Thyroid gland (tissue), 4 donors: ENCODE data around the gene FER. TPM values are rescaled to one million over a fixed set of nuclear protein-coding genes. Genes with fewer than 3 reads are reported as not detected.
A peak's percentile ranks its signal among the peaks of the same experiment; 100 is the strongest.

Experiments used
- DNase-seq, 2 donors: peaks; one replicate each; pipeline ENCODE4 v3.0.0-alpha.2; 2019
- H3K27ac ChIP-seq, 3 donors: fragments of 200-600 bp; sonication (generic); 1 replicate in 2 of 3; 2 replicates in 1 of 3; pipeline ENCODE4 v1.5.1; 2016 to 2019; ENCODE audit warnings: mild to moderate bottlenecking in 1 of 3, moderate library complexity in 1 of 3
- H3K27me3 ChIP-seq: fragments of 200-600 bp; sonication (generic); one replicate; pipeline ENCODE4 v1.5.1; 2019
- H3K36me3 ChIP-seq, 2 donors: fragments of 200-600 bp; sonication (generic); one replicate each; pipeline ENCODE4 v1.5.1; 2016 to 2019
- H3K4me1 ChIP-seq, 2 donors: fragments of 200-600 bp; sonication (generic); one replicate each; pipeline ENCODE4 v1.5.1; 2017 to 2019
- H3K4me3 ChIP-seq, 3 donors: fragments of 200-600 bp; sonication (generic); replicated peaks in 1 of 3; 1 replicate in 2 of 3; 2 replicates in 1 of 3; pipeline ENCODE4 v1.5.1; 2016; ENCODE audit warnings: mild to moderate bottlenecking in 1 of 3
- H3K9me3 ChIP-seq: fragments of 200-600 bp; sonication (generic); one replicate; pipeline ENCODE4 v1.5.1; 2017
- POLR2A ChIP-seq, 2 donors: fragments of 450-650 bp; IDR thresholded peaks; one replicate each; pipeline ENCODE4 v1.6.1; 2017; ENCODE audit warnings: antibody characterized with exemption in 2 of 2, mild to moderate bottlenecking in 2 of 2, moderate library complexity in 1 of 2
- WGBS, 2 donors: methylation state at CpG; one replicate each; pipeline ENCODE4 v1.1.5; 2017; 5-methylcytosine and 5-hydroxymethylcytosine counted together
- intact Hi-C: fragments of 100-400 bp; cut with DNase I; formaldehyde crosslinking; loops from one replicate; pipeline ENCODE4 v1.15.1; 2023
- total RNA-seq, 4 donors: library from RNA; depleted of rRNA; stranded (reverse); fragments of >200 nt; gene quantifications; one replicate each; pipeline ENCODE4 v1.2.3, GENCODE V29; 2016
- TF ChIP-seq, protein P1 (sequence below), 6 experiments: fragments of 200-600 bp in 3 of 6; fragments of 450-650 bp in 3 of 6; sonication (generic) in 3 of 6; IDR thresholded peaks; one replicate each; pipeline ENCODE4 v1.5.1; 2016 to 2019; ENCODE audit warnings: antibody characterized with exemption in 6 of 6, mild to moderate bottlenecking in 2 of 6, inconsistent platforms in 1 of 6, moderate library complexity in 1 of 6

Gene FER
- total RNA-seq, 4 donors from 2014 or later, result 38.8 to 79.1 (median 45.2) TPM

- Histone ChIP-seq H3K27ac (no peak overlapping the region), H3K36me3 (peaks cover 0 to 5% of the 10 kb centered on the region in 2 donors), H3K9me3 (no peaks in the 10 kb centered on the region), H3K4me3 (no peak overlapping the region), H3K4me1 (peaks cover 0 to 17% of the 10 kb centered on the region in 2 donors), H3K27me3 (no peaks in the 10 kb centered on the region)
- DNase-seq, result no peak
- 85 to 91% methylated on average over 6 of the region's 6 CpGs for WGBS, 2 donors
- TF ChIP-seq POLR2A (IDR thresholded peaks at IDR 0.05), result no peak
- TF ChIP-seq, protein P1, sequence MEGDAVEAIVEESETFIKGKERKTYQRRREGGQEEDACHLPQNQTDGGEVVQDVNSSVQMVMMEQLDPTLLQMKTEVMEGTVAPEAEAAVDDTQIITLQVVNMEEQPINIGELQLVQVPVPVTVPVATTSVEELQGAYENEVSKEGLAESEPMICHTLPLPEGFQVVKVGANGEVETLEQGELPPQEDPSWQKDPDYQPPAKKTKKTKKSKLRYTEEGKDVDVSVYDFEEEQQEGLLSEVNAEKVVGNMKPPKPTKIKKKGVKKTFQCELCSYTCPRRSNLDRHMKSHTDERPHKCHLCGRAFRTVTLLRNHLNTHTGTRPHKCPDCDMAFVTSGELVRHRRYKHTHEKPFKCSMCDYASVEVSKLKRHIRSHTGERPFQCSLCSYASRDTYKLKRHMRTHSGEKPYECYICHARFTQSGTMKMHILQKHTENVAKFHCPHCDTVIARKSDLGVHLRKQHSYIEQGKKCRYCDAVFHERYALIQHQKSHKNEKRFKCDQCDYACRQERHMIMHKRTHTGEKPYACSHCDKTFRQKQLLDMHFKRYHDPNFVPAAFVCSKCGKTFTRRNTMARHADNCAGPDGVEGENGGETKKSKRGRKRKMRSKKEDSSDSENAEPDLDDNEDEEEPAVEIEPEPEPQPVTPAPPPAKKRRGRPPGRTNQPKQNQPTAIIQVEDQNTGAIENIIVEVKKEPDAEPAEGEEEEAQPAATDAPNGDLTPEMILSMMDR (IDR thresholded peaks at IDR 0.05), result no peak
- intact Hi-C loops, result no loop called here
These were observed 445.0 kb downstream of the FER start for GRCh38 chr5:109192555-109193281.

DNA sequence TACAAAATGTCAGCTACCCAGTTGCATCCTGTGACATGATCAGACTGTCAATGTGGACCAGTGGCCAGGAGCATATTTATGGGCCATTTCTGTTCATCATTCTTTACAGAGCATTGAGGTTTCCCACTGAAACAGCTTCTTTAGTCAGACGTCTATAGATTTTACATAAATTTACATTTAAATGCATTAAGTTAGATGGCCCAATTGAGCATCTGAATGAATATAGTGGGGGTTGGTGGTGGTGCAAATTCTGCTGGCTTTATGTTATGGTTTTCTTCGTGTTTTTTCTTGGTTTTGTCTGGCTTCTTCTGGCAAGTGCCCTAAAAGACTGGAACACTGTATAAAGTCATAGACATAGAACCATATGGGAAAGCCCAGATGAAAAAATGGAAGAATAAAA lies 448.0 kb downstream of the FER start:
- no peak overlapping the region for H3K4me3 ChIP-seq
- intact Hi-C loops, result no loop called here
- H3K36me3 ChIP-seq, result no peaks in the 10 kb centered on the region
- 59 to 81% methylated on average over 2 of the region's 2 CpGs for WGBS, 2 donors
- H3K27ac ChIP-seq, result no peak overlapping the region
- TF ChIP-seq, protein P1 (IDR thresholded peaks at IDR 0.05), result no peak
- TF ChIP-seq POLR2A (IDR thresholded peaks at IDR 0.05), result no peak
- H3K27me3 ChIP-seq, result no peaks in the 10 kb centered on the region
- no peaks in the 10 kb centered on the region for H3K9me3 ChIP-seq
- peaks cover 0 to 24% of the 10 kb centered on the region in 2 donors for H3K4me1 ChIP-seq
- no peak for DNase-seq

GRCh38 chr5:109196087-109196822 lies 448.6 kb downstream of the FER start:
- no peak for DNase-seq
- intact Hi-C loops, result no loop called here
- Histone ChIP-seq H3K36me3 (no peaks in the 10 kb centered on the region), H3K9me3 (no peaks in the 10 kb centered on the region), H3K4me3 (no peak overlapping the region), H3K4me1 (peaks cover 0 to 20% of the 10 kb centered on the region in 2 donors), H3K27me3 (no peaks in the 10 kb centered on the region), H3K27ac (no peak overlapping the region)
- no peak for TF ChIP-seq POLR2A (IDR thresholded peaks at IDR 0.05)
- TF ChIP-seq, protein P1 (IDR thresholded peaks at IDR 0.05), result no peak
- 82 to 89% methylated on average over 2 of the region's 2 CpGs for WGBS, 2 donors

GRCh38 chr5:109196823-109197160 lies 449.1 kb downstream of the FER start:
- DNase-seq, result no peak
- peaks cover 0 to 17% of the 10 kb centered on the region in 2 donors for H3K4me1 ChIP-seq
- no peak overlapping the region for H3K4me3 ChIP-seq
- no peaks in the 10 kb centered on the region for H3K27me3 ChIP-seq
- no peak for TF ChIP-seq POLR2A (IDR thresholded peaks at IDR 0.05)
- TF ChIP-seq, protein P1 (IDR thresholded peaks at IDR 0.05), result no peak
- no peaks in the 10 kb centered on the region for H3K36me3 ChIP-seq
- no peaks in the 10 kb centered on the region for H3K9me3 ChIP-seq
- no peak overlapping the region for H3K27ac ChIP-seq
- intact Hi-C loops, result no loop called here
- WGBS, 2 donors, result 90 to 97% methylated on average over 2 of the region's 2 CpGs

DNA sequence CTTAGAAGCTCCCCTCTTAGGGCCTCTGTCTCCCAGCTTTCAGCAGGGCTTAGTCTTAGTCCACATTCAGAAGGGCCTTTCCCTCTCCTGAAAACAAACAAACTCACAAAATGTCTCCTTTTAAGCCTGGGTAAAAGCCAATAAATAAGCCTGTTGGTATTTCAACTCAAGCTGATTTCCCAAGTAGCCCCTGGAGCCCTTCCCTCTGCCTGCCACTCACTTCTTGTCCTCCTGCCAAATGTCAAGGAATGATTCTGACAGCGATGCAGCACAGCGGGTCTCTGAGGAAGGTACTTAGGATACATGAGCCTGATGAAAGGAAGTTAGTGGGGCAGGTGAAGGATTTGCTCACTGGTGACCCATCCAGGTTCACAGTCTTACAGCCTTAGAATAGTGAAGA lies 451.6 kb downstream of the FER start:
- DNase-seq, result peak; percentile 13 to 36
- H3K27ac ChIP-seq, result no peak overlapping the region
- H3K4me3 ChIP-seq, result no peak overlapping the region
- H3K4me1 ChIP-seq, result peaks cover 0 to 12% of the 10 kb centered on the region in 2 donors
- 48 to 50% methylated on average over 2 of the region's 2 CpGs for WGBS, 2 donors
- H3K36me3 ChIP-seq, result no peaks in the 10 kb centered on the region
- TF ChIP-seq, protein P1 (IDR thresholded peaks at IDR 0.05), result no peak
- no peak for TF ChIP-seq POLR2A (IDR thresholded peaks at IDR 0.05)
- H3K9me3 ChIP-seq, result no peaks in the 10 kb centered on the region
- no peaks in the 10 kb centered on the region for H3K27me3 ChIP-seq
- intact Hi-C loops, result no loop called here
